ENCODE data around the gene NEB.

NEB gene

GRCh38 chr2:151775057-151775740 lies 40.9 kb upstream of the NEB start:
- Histone ChIP-seq H3K4me1 (ENCODE audit: low read length) (peaks cover 19% of the 10 kb centered on the region), H2AFZ (ENCODE audit: low read length) (no peak overlapping the region), H3K9ac (ENCODE audit: low read length) (no peak overlapping the region), H3F3A (ENCODE audit: insufficient read depth, low read length) (peaks cover 5% of the 10 kb centered on the region; the same call in 1 of the 2 replicates), H3K79me2 (ENCODE audit: low read length) (no peaks in the 10 kb centered on the region), H3K36me3 (replicated peaks; ENCODE audit: insufficient read depth, low read length) (no peaks in the 10 kb centered on the region), H3K4me2 (ENCODE audit: low read depth, low read length) (no peak overlapping the region), H3K9me2 (replicated peaks; ENCODE audit: insufficient read depth, low read length) (no peaks in the 10 kb centered on the region), H3K4me3 (ENCODE audit: low read length) (no peak overlapping the region), H3K27ac (ENCODE audit: low read length) (no peak overlapping the region), H4K20me1 (ENCODE audit: insufficient read depth, low read length) (no peaks in the 10 kb centered on the region), H3K27me3 (replicated peaks; ENCODE audit: insufficient read depth, low read length) (no peaks in the 10 kb centered on the region), H3K9me3 (replicated peaks; ENCODE audit: insufficient read depth, low read length) (no peaks in the 10 kb centered on the region)
- TF ChIP-seq EZH2 (optimal IDR thresholded peaks at IDR 0.05; ENCODE audit: low read depth, low read length) (no peak), EZH2phosphoT487 (IDR thresholded peaks at IDR 0.05; ENCODE audit: low read length) (no peak), CTCF (IDR thresholded peaks at IDR 0.05; ENCODE audit: low read length) (no peak)
- no peak for DNase-seq

- no peak overlapping the region for H3K9ac ChIP-seq (ENCODE audit: low read length)
- DNase-seq = no peak
- H3K4me2 ChIP-seq (ENCODE audit: low read depth, low read length) = no peak overlapping the region
- no peaks in the 10 kb centered on the region for H3K9me2 ChIP-seq (replicated peaks; ENCODE audit: insufficient read depth, low read length)
- H3K27me3 ChIP-seq (replicated peaks; ENCODE audit: insufficient read depth, low read length) = no peaks in the 10 kb centered on the region
- no peaks in the 10 kb centered on the region for H3K36me3 ChIP-seq (replicated peaks; ENCODE audit: insufficient read depth, low read length)
- no peaks in the 10 kb centered on the region for H4K20me1 ChIP-seq (ENCODE audit: insufficient read depth, low read length)
- no peak overlapping the region for H3K4me3 ChIP-seq (ENCODE audit: low read length)
- H3F3A ChIP-seq (ENCODE audit: insufficient read depth, low read length) = peaks cover 5% of the 10 kb centered on the region; the same call in 1 of the 2 replicates
- TF ChIP-seq EZH2 (optimal IDR thresholded peaks at IDR 0.05; ENCODE audit: low read depth, low read length) (no peak), CTCF (IDR thresholded peaks at IDR 0.05; ENCODE audit: low read length) (no peak), EZH2phosphoT487 (IDR thresholded peaks at IDR 0.05; ENCODE audit: low read length) (no peak)
- H2AFZ ChIP-seq (ENCODE audit: low read length) = no peak overlapping the region
- H3K9me3 ChIP-seq (replicated peaks; ENCODE audit: insufficient read depth, low read length) = no peaks in the 10 kb centered on the region
- H3K79me2 ChIP-seq (ENCODE audit: low read length) = no peaks in the 10 kb centered on the region
- H3K27ac ChIP-seq (ENCODE audit: low read length) = no peak overlapping the region
- peaks cover 19% of the 10 kb centered on the region for H3K4me1 ChIP-seq (ENCODE audit: low read length)
Observed at GRCh38 chr2:151774506-151774905, 40.2 kb upstream of the NEB start.

- H3K9me3 ChIP-seq (replicated peaks; ENCODE audit: insufficient read depth, low read length) = no peaks in the 10 kb centered on the region
- H3K9me2 ChIP-seq (replicated peaks; ENCODE audit: insufficient read depth, low read length) = no peaks in the 10 kb centered on the region
- H3K4me3 ChIP-seq (ENCODE audit: low read length) = 0 out of 2 replicates have a peak overlapping the region, but pooled peaks have one; percentile 4
- DNase-seq = peak; percentile 71
- peak overlapping the region; percentile 52 for H3K4me2 ChIP-seq (ENCODE audit: low read depth, low read length)
- no peaks in the 10 kb centered on the region for H3K79me2 ChIP-seq (ENCODE audit: low read length)
- no peaks in the 10 kb centered on the region for H4K20me1 ChIP-seq (ENCODE audit: insufficient read depth, low read length)
- H3K9ac ChIP-seq (ENCODE audit: low read length) = no peak overlapping the region; the same call in 1 of the 2 replicates
- no peak overlapping the region; the same call in 1 of the 2 replicates for H2AFZ ChIP-seq (ENCODE audit: low read length)
- peaks cover 19% of the 10 kb centered on the region for H3K4me1 ChIP-seq (ENCODE audit: low read length)
- peak overlapping the region; percentile 64 for H3K27ac ChIP-seq (ENCODE audit: low read length)
- no peaks in the 10 kb centered on the region for H3K36me3 ChIP-seq (replicated peaks; ENCODE audit: insufficient read depth, low read length)
- no peak for TF ChIP-seq CTCF (IDR thresholded peaks at IDR 0.05; ENCODE audit: low read length)
- TF ChIP-seq EZH2phosphoT487 (IDR thresholded peaks at IDR 0.05; ENCODE audit: low read length) = no peak
- no peak for TF ChIP-seq EZH2 (optimal IDR thresholded peaks at IDR 0.05; ENCODE audit: low read depth, low read length)
- peaks cover 5% of the 10 kb centered on the region; the same call in 1 of the 2 replicates for H3F3A ChIP-seq (ENCODE audit: insufficient read depth, low read length)
- no peaks in the 10 kb centered on the region for H3K27me3 ChIP-seq (replicated peaks; ENCODE audit: insufficient read depth, low read length)
Observed at GRCh38 chr2:151771599-151772358, 37.5 kb upstream of the NEB start.

Measured in MM.1S (cell line).